ENCODE measurements around the gene CYP8B1.

CYP8B1 gene

DNA sequence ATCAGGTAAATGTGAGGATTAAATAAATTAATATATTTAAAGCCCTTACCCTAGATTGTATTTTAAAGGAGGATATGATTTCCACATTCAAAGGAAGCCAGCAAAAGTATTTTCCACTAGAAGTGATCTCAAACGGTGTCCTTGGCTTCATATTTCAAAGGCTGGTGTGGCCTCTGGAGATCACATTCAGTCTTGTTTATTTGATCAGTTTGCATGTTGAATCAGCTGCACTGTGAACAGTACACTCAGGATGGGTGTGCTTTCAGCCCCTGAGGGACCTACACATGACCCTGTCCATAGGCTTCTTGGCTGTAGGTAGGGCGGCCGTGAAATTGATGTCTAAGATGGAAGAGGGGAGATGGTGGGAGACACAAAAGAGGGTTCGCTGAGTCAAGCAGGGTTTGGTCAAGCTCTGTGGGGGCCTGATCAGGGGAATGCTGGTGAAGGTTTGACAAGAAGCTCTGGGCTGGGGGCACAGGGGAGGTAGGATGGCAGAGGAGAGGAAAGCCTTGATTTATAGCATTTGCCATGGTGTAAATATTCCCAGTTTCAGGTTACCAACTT lies 21.9 kb downstream of the CYP8B1 start:
- DNase-seq (ENCODE audit: insufficient read length, low spot score) (no peak), FAIRE-seq (no peak)

DNA sequence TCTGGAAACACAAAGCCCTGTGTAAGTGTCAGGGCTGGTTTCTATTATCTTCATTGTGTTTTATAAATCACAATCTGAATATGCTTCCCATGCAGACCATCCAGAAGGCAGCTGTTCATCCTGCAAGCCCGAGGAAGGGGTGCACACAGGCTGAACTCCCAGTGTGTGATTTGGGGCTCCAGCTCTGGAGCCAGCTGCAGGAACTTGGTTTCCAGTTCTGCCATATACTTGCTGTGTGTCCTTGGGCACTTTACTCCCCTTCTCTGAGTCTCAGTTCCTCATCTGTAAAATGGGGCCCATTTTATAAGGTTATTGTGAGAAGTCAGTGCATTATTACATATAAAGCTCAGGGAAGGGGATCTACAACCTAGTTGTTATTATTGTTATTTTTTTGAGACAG lies 22.6 kb downstream of the CYP8B1 start:
- no peak for DNase-seq (ENCODE audit: insufficient read length, low spot score)
- FAIRE-seq, result no peak

DNA sequence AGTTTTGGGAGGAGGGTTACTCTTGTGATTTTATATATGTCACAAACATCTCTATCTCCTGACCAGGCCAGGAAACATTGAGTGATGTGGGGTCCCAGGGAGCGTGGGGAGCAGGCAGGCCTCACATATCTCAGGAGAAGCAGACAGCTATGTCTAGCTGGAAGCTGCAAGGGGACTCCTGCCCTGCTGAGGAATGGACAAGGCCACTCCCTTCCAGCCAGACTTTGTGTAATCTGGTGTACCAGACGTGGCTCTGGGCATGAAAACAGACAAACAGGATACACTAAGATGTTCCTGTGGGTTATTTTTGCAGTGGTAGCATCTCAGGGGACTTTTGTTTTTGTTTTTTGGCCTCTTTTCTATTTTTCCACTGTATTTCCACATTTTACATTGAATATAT lies 23.2 kb downstream of the CYP8B1 start:
- DNase-seq (ENCODE audit: insufficient read length, low spot score), result no peak
- no peak for FAIRE-seq

DNA sequence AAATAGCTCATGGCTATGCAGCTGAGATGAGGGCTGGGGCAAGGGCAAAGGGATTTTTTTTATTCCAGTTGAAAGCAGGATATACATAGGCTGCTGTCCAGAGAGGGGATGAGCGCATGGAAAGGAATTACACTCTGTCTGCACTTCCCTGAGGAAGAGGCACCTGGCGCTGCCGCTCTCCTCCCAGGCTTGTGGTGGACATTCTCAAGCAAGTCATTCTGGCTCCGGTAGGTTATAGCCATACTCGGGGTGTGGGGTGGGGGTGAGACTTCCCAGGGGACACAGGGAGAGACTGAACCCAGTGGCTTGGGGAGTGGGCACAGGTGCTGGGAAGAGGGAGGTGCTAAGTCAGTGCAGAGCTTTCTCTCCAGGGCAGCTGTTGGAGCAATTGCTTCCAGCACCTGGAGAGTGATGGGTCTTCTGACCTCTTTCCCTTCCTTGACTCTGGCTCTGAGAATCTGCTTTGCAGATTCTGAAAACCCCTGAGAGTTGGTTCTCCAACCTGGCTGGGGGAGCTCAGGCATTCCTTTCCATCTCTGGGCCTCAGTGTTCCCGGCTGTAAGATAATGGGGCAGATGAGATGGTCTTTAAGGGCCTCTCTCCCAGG lies 24.3 kb downstream of the CYP8B1 start:
- DNase-seq (ENCODE audit: insufficient read length, low spot score), result no peak
- no peak for FAIRE-seq

DNA sequence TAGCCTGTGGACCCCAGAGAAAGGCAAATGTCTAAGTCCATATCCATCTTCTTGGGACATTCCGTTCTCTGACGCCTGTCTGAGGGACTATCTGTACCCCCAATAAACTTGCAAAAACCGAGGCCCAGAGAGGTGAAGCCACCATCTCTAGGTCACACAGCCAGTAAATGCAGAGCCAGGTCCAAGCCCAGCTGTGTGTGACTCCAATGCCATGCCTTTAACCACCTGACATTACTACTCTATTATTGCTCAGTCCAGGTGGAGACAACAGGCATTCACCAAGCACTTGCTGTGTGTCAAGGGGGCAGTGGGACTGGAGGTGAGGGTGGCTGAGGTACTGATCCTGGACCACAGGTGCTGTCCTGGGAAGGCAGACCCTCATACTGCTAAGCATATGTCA lies 25.4 kb downstream of the CYP8B1 start:
- DNase-seq (ENCODE audit: insufficient read length, low spot score), result no peak
- FAIRE-seq, result no peak

DNA sequence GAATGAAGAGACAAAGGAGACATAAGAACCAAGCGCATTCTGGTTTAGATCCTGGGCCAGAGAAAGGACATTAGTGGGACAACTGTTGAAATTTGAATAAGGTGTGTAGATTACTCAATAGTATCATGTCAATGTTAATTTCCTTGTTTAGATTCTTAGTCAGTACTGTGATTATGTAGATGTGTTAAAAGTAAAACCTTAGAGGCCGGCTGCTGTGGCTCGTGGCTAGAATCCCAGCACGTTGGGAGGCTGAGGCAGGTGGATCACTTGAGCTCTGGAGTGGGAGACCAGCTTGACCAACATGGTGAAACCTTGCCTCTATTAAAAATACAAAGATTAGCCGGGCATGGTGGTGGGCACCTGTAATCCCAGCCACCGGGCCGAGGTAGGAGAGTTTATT lies 26.7 kb downstream of the CYP8B1 start:
- FAIRE-seq (no peak), DNase-seq (ENCODE audit: insufficient read length, low spot score) (no peak)

DNA sequence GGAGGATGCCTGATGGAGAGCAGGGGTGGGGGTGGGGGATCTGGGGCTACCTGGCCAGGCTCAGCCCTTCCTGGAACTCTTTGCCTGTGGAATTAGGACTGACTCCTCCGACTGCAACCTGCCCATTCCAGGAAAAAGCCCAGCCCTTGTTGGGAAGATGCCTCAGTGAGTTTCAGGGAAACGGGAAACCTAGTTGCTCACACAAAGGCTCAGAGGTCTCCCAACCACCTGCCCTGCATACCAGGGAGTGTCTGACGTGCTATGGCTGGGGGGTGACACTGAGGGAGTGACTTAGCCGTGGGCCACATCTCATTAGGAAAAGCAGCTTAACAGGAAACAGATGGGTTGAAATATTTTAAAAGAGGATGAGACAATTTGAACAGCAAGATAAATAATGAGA lies 27.9 kb downstream of the CYP8B1 start:
- no peak for DNase-seq (ENCODE audit: insufficient read length, low spot score)
- no peak for FAIRE-seq

DNA sequence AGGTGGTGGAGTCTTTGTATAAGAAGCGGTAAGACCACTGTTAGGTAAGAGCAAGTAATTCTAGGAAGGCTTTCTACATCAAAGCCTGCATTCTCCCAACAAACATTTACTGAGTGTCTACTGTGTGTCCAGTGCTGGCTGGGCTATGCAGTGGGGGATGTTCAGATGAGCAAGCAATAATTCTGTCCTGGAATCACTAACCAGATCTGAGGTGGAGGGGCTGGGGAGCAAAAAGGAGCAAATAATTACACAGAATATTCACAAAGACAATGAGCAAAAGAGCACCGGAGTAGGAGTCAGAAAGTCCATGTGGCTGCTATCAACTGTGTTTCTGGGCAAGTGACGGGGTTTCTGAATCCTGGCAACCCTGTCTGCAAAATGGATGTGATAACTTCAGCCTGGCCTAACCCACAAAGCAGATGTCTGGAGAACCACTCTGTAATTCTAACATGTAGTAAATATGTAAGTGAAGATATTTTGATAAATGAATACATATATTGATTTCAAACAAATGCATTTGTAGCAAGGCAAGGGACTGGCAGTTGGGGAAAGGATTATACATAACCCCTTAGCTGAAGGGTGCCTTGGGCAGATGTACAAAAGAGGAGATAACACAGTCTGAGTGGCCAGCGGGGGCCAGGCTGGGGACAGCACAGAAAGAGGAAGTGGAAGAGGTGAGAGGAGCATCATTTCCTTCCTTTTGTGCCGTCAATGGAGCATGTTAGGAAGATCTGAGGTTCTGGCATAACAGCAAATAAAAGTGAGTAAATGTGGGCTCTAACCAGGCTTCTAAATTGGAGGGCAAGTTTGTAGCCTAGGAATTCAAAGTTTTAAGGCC lies 28.8 kb downstream of the CYP8B1 start:
- FAIRE-seq (no peak), DNase-seq (ENCODE audit: insufficient read length, low spot score) (no peak)

DNA sequence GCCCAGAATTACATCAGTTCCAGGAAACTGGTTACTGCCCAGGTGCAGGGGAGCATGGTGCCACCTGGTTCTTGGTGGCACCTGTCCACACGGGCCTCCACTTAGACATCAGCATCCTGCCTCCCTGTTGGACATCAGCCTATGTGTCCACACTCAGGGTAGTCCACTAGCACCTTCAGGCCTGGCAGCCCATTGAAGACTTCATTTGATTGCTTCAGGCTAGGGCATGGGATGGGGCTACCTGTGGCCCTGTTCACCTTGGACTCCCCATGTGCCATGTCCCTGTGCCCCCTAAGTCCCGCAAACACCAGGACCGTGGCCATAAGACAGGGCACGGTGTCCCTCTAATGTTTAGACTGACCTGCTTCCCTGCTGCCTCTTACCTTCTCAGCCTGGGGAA lies 30.9 kb downstream of the CYP8B1 start:
- FAIRE-seq, result no peak
- no peak for DNase-seq (ENCODE audit: insufficient read length, low spot score)

DNA sequence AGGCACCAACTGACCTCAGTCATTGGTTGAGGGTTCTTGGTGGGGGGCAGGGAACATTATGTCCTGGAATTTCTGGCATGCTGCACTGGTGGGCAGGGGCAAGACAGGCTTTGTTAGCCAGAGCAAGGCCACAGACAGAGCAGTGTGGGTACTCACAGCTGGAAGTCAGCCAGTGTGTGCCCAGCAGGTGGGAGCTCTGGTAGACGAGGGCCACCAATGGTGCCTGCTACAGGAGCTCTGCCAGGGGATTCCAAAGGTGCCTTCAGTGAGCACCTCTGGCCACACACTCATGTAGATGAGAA lies 31.3 kb downstream of the CYP8B1 start:
- no peak for DNase-seq (ENCODE audit: insufficient read length, low spot score)
- no peak for FAIRE-seq

DNA sequence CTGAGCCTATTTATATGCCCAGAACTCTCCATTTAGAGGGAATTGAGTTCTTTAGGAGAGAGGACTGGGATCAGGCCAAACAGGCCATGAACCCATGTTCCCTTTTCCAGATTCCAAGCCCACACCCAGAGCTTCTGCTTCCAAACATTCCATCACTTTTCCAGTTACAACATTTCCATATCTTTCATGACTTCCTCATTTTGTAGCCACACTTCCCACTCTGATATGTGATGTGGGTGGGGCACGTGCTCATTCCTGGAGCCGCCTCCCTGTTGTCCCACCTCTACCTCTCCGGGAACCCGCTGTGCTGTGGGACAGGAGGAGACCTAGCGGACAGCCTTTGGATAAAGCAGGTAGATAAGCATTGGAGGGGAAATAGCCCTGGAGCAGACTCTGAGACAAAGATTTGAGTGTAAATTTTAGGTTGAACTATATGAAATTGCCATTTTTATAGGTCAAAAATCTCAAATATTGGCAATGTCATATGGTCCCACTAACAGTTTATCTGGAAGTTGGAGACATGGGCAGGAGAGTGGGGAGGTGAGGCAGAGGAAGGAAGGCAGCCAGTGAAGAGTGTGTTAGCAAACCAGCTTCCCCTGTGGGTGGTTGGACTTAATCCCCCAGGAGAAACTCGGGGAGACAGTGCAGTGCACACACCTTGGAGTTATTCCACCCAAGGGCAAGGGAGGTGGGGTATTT lies 31.8 kb downstream of the CYP8B1 start:
- no peak for DNase-seq (ENCODE audit: insufficient read length, low spot score)
- no peak for FAIRE-seq

DNA sequence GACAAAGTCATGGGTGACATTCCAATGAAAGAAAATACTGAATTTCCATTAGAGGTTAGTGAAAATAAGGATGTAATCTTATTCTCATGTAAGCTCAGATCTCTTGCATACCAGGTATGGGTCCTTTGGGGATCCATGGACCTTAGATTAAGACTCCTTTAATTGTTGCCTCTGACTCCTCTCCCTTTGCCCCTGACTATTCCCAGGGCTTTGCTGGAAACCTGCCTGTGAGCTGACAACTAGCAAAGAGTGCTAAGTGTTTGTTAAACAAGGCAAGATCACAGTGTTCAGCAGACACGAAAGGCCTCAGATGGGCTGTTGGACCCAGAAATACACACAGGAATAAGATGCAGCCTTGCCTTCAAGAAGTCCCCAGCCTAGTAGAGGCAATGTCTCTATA lies 34.3 kb downstream of the CYP8B1 start:
- DNase-seq (ENCODE audit: insufficient read length, low spot score) (no peak), FAIRE-seq (no peak)

DNA sequence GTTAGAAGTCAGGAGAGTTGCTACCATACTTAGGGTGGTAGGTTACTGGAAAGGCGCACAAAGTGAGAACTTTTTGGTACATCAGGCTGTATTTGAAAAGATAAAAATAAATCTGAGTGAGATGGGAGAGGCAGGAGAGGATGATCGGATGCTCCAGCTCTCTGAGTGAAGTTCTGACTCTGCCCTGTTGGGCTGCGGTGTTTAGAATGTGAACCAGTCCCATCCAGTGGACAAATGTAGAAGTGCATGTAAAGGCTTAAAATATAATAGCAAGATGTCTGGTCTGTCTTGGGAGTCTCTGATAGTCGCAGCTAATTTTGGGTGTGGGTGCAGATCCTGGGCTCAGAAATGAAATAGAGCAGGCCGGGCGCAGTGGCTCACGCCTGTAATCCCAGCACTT lies 36.1 kb downstream of the CYP8B1 start:
- FAIRE-seq, result no peak
- peak; percentile 56 for DNase-seq (ENCODE audit: insufficient read length, low spot score)

DNA sequence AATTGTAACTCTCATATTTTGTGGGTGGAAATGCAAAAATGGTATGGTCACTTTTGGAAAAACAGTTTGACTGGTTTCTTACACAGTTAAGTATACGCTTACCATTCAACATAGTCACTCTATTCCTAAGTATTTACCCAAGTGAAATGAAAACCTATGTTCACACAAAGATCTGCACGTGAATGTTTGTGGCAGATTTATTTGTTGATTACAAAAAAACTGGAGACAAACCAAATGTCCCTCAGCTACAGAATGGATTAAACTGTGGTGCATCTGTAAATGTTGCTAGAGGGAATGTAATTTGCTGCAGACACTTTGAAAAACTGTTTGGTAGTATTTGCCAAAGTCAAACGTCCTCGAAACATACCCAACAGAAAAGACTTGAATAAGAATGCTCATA lies 37.1 kb downstream of the CYP8B1 start:
- DNase-seq (ENCODE audit: insufficient read length, low spot score) (no peak), FAIRE-seq (no peak)

DNA sequence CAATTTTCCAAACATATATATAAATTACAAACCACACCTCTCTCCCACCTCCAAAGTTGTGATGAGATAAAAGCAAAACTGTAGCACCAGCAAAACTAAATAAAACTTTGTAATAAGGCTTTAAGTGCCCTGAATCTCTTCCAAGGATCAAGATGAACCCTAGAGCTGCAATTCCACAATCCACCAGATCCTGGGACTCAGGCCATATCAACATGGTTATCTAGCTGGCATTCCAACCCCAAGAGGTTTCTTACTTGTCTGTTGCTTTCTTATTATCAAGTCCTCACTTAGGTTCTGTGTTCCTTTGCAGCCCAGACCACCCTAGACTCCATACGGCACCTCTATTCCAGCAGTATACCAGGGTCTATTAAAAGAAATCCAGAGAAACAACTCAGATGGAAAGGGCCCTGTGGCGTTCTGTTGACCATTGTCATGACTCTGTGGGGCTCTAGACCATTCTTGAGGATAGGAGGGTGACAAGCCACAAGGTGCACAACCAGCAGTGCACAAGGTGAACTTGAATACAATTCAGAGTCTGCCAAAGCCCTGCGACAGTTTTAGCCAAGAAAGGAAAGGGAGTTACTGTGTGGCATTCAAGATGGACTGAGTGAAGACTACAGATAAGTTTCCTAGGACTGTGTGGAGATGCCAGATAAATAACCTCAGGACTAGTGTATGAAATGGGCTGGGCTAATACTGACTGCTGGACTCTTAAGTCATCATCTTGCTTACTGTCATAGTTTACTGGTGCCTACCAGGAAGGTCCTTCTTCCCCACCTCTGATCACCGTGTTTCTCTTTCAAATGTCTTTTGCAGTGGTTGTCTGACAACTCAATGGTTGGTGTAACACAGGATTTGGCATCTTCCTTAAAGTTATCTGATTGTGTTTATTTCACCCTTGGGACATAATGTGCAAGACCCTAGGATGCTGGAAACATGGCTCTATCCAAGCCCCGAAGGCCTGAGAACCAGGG lies 39.2 kb downstream of the CYP8B1 start:
- FAIRE-seq (no peak), DNase-seq (ENCODE audit: insufficient read length, low spot score) (no peak)

DNA sequence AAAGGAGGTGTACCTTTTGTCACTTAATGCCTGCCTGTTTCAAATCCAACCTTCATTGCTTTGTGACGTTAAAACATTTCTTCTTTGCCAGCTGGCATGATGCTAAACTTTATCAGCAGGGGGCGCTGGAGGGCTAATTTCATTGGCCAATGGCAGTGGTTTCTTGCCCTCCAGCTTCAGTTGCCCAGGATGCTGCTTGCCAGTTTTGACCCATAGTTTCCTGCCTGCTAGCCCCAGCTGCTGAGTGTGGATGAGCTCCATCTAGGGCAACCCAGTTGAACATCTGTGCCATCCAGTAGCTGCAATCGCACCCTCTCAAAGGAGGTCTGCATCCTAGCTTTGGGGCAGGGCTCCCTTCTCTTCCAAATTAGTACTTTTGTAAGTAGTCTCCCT lies 44.4 kb downstream of the CYP8B1 start:
- peak; percentile 47 for DNase-seq (ENCODE audit: insufficient read length, low spot score)
- FAIRE-seq, result no peak

DNA sequence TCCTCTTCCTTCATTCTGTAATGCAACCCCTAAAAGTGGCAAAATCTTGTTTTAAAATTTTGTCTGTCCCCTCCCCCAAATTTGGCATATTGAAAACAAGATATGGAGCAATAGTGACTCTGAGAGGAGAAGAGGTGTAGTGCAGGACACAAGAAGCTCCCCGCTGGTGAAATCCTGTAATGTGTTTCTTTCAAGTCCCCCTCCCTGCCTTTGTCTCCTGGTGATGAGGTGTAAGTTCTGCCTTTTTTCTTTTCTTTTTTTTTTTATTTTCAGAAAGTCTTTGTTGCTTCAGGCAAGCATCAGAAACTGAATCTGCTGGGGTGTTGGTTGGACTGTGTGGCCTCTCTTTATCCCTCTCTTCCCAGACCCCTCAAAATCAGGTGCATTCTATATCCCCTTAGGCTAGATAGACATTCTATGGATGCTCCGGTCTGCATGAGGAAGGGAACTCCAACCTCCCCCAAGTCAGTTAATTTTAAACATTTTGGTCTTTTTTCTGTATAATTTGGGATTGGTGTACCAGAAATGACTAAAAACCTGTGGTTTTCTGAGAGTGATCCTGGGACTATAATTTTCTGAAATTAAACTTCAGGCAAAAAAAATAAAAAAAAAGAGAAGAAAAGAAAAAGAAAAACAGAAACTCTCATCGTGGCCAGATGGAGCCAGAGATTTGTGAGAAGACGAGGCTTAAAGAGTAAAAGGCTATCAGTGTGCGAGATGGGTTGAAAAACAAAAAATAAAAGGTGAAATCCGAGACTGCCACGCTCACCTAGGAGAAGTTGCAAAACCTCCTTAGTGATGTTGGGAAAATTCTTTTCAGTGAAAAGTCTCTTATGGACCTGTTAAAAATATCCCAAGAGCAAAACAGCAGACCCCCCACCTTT lies 45.0 kb downstream of the CYP8B1 start:
- no peak for FAIRE-seq
- DNase-seq (ENCODE audit: insufficient read length, low spot score), result no peak

DNA sequence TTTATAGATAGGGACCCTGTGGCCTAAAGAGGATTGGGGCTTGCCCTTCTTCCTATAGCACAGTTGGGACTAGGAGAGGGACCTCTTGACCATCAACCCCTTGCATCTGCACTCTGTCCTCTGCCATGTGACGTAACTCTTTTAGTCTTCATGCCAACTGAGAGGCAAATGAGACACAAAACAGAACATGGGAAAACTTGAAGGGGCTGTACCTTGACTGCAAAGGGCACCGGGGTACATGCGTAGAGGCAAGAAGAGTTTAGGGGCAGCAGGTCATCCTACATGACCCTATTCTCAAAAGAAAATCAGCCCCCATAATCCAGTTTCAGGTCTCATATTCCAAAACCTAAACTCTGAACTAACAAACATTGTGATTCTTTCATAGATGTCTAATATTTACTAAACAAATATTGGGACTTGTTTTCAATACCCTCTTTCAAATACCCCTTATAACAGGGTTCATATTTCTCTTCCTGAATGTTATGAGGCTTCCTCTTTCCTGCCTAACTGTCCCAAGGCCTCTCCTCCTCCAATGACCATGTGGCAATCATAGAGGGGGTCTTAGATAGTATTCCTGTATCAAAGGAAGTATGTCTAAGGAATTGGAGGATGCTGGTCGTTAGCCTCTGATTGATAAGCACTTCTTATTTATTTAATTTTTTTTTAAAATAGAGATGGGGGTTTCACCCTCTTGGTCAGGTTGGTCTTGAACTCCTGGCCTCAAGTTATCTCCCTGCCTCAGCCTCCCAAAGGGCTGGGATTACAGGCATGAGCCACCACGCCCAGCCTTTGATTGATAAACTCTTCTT lies 45.8 kb downstream of the CYP8B1 start:
- FAIRE-seq, result no peak
- no peak for DNase-seq (ENCODE audit: insufficient read length, low spot score)

DNA sequence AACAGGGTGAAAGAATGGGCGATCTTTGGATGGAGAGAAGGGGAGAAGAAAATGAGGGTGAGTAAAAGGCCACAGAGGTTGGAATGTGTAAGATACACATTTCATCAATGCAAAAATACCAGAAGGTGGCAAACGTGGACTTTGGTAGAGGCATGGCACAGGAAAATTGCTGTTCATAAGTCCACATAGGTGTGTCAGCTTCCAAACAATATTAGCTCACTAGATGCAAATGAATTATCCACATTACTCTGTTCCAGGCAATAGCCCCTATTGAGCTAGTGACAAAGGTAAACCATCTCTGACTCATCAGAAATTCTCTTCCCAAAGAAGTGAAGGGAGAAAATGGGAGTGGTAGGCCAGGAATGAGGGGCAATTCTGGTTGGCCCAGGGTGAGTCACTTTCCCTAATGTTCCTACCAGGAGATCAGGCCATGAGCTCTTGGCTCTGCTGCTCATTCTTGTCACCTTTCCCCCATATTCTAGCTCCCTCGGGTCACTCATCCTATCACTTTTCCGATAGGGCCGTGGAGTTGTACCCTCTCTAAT lies 46.5 kb downstream of the CYP8B1 start:
- DNase-seq (ENCODE audit: insufficient read length, low spot score), result no peak

More for the DNA sequence above, 46.5 kb downstream of the CYP8B1 start:
- no peak for FAIRE-seq

Data from HTR-8/SVneo (cell line).